GM12892 (cell line): ENCODE data around the gene DLG5.

Experiments
- POLR2A ChIP-seq: IDR thresholded peaks from 2 replicates; pipeline ENCODE4 v1.6.1; 2011; ENCODE audit warnings: low read depth, low read length, control low read depth
- POLR2AphosphoS5 ChIP-seq: IDR thresholded peaks from 2 replicates; pipeline ENCODE4 v1.6.1; 2011; ENCODE audit warnings: low read depth, low read length, control low read depth
- TAF1 ChIP-seq: IDR thresholded peaks from 2 replicates; pipeline ENCODE4 v1.6.1; 2011; ENCODE audit warnings: low read depth, mild to moderate bottlenecking, control low read depth, low read length, borderline replicate concordance

DNA sequence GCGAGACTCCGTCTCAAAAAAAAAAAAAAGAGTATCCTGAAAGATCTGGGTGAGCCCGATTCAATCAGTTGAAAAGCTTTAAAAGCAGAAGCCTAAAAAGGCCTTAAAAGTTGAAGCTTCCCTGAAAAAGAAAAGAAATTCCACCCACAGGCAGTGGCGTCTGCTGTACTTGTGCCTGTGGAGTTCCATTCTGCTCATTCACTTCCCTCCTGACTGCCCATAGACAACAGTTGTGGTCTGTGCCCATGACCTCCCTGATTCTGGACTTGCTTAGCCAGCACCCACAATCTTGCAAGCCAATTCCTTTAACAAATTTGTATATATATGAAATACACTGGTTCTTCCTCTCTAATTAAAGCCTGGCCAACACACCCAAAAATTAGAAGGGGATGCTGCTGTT, 141.7 kb downstream of the DLG5 start:
- TF ChIP-seq POLR2A (no peak), POLR2AphosphoS5 (no peak), TAF1 (no peak)
